ENCODE data around the gene TERF2IP. TPM values are rescaled to one million over a fixed set of nuclear protein-coding genes. Genes with fewer than 3 reads are reported as not detected.

TERF2IP gene
- 10 to 100 TPM; 27.1 to 37.0 TPM for total RNA-seq

GRCh38 chr16:75647492-75648264 is at the start of gene TERF2IP, which contains the start of gene KARS1:
TERF2IP (plus strand) TSS chr16:75647773; CDS start chr16:75647883, 110 bp downstream.
KARS1 (minus strand) TSS chr16:75647665; CDS start chr16:75647639, 26 bp downstream.
- peak within 1 kb of the TSS; percentile 94 for H3K4me3 ChIP-seq
- no peaks in the 10 kb centered on the region for H3K36me3 ChIP-seq
- no peaks in the 10 kb centered on the region for H3K9me3 ChIP-seq
- no peaks in the 10 kb centered on the region for H3K27me3 ChIP-seq
- H3K9ac ChIP-seq (ENCODE audit: low read depth in 2 of 2, low read length in 2 of 2): peak within 1 kb of the TSS; percentile 95 to 99
- H3K4me1 ChIP-seq: peaks cover 18% of the 10 kb centered on the region
- no peak for TF ChIP-seq CTCF (IDR thresholded peaks at IDR 0.05)
- intact Hi-C loops (cut with DNase I): no loop called here
- DNase-seq: peak; percentile 95
- peak within 1 kb of the TSS; percentile 99 for H3K27ac ChIP-seq

DNA sequence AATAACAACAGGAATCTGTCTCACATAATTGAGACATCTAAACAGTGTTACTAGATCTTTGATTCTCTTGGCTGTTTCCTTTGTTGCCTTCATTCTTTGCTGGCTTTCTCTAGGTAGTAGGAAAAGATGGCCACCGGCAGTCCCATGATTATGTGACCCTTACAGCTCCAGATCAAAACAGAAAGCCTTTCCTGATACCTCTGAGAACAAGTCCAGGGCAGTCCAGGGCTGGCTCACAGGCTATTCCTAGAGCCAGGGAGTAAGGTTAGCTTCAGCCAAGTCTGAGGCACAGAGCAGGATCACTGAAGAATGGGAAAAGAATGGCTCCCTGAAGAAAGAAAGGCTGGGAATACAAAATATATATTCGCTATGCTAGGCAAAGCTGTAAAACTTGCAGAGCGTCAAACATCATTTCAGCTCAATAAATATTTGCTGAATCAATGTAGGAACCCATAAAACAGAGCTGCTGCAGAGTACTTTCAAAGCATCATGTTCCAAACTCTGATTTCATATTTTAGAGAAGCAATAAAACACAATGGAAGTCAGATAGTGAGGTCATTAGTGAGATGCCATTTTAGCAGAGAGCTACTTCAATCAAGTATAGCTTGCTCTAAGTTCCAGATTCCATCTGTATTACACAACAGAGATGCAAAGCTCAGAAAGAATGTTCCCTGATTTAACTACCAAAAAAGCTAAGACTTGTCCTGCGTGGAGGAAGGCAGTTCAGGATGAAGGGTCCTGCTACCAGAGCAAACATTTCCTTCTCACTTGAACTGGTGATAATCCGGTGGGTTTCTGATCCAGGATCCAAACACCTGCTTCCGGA is 47.9 kb upstream of the TERF2IP start:
- Histone ChIP-seq H3K27me3 (no peaks in the 10 kb centered on the region), H3K4me3 (no peak overlapping the region), H3K9me3 (no peaks in the 10 kb centered on the region), H3K36me3 (peaks cover 11% of the 10 kb centered on the region), H3K27ac (no peak overlapping the region), H3K9ac (ENCODE audit: low read depth in 2 of 2, low read length in 2 of 2) (no peak overlapping the region), H3K4me1 (no peaks in the 10 kb centered on the region)
- intact Hi-C loops (cut with DNase I): no loop called here
- no peak for DNase-seq
- no peak for TF ChIP-seq CTCF (IDR thresholded peaks at IDR 0.05)

DNA sequence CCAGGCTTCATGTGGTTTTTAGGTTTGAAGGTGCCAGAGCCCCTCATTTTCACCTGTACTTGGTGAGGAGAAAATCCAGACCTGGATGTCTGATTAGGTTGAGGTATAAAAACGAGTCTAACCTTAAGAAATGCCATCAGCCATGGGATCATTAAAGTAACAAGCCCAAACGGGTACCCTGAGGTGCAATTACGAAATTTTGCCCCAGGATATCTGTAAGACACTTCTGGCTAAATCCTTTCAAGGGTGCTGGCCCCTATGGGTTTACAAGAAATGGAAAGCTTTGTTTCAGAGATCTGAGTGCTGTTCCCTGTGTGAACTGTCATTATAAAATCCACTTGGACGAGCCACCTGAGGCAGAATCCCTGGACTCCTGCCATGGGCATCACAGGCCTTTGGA is 44.3 kb upstream of the TERF2IP start:
- intact Hi-C loops (cut with DNase I): no loop called here
- H3K4me3 ChIP-seq: no peak overlapping the region
- TF ChIP-seq CTCF (IDR thresholded peaks at IDR 0.05): no peak
- no peaks in the 10 kb centered on the region for H3K9me3 ChIP-seq
- DNase-seq: no peak
- no peaks in the 10 kb centered on the region for H3K4me1 ChIP-seq
- H3K36me3 ChIP-seq: peaks cover 11% of the 10 kb centered on the region
- H3K27ac ChIP-seq: no peak overlapping the region
- H3K9ac ChIP-seq (ENCODE audit: low read depth in 2 of 2, low read length in 2 of 2): no peak overlapping the region
- no peaks in the 10 kb centered on the region for H3K27me3 ChIP-seq

GRCh38 chr16:75606507-75606906 is 41.1 kb upstream of the TERF2IP start:
- TF ChIP-seq CTCF (IDR thresholded peaks at IDR 0.05): no peak
- no peaks in the 10 kb centered on the region for H3K27me3 ChIP-seq
- no peaks in the 10 kb centered on the region for H3K9me3 ChIP-seq

DNA sequence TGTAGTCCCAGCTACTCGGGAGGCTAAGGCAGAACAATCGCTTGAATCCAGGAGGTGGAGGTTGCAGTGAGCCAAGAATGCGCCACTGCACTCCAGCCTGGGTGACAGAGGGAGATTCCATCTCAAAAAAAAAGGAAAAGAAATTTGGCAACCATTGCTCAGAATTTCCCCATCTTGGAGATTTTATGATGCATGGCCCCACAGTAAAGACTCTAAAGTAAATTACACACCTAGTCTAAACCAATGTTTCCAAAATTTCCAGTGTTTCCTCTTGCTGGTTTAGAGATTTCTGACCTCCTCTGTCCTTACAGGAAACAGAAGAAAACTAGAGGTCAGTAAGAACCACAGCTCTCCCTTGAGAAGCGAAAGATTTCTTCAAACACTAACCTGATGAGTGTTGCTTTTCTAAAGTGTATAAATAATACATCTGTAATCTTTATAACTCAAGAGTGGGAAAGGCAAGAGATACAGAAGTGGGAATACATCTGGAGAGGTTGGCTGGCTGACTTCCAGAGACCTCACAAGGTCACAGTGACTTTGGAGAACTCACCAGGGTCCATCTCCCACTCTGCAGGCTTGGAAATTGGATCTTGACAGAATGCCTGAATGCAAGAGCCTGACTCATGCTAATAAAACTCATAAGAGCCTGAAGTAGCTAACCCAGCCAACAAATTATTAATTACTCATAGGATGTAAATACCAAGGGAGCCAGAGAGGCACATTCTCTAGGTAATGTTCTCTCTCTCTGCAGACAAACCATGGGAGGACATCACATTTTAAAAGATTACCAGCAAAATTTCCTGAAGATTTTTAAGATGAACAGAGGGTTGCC is 33.3 kb upstream of the TERF2IP start:
- no peak for TF ChIP-seq CTCF (IDR thresholded peaks at IDR 0.05)
- Histone ChIP-seq H3K4me1 (no peaks in the 10 kb centered on the region), H3K9ac (ENCODE audit: low read depth in 2 of 2, low read length in 2 of 2) (no peak overlapping the region), H3K9me3 (no peaks in the 10 kb centered on the region), H3K27me3 (no peaks in the 10 kb centered on the region), H3K36me3 (peaks cover 5% of the 10 kb centered on the region), H3K4me3 (no peak overlapping the region), H3K27ac (no peak overlapping the region)
- DNase-seq: no peak
- intact Hi-C loops (cut with DNase I): no loop called here

More at GRCh38 chr16:75606507-75606906, 41.1 kb upstream of the TERF2IP start:
- no peaks in the 10 kb centered on the region for H3K4me1 ChIP-seq
- H3K4me3 ChIP-seq: no peak overlapping the region
- intact Hi-C loops (cut with DNase I): no loop called here
- no peak overlapping the region for H3K27ac ChIP-seq
- peaks cover 10% of the 10 kb centered on the region for H3K36me3 ChIP-seq
- DNase-seq: no peak
- no peak overlapping the region for H3K9ac ChIP-seq (ENCODE audit: low read depth in 2 of 2, low read length in 2 of 2)
